ENCODE data around the gene LHX2. TPM values are rescaled to one million over a fixed set of nuclear protein-coding genes. Genes with fewer than 3 reads are reported as not detected.

LHX2 gene
- total RNA-seq, 1 donor from 2014 or later = 4.2 TPM

DNA sequence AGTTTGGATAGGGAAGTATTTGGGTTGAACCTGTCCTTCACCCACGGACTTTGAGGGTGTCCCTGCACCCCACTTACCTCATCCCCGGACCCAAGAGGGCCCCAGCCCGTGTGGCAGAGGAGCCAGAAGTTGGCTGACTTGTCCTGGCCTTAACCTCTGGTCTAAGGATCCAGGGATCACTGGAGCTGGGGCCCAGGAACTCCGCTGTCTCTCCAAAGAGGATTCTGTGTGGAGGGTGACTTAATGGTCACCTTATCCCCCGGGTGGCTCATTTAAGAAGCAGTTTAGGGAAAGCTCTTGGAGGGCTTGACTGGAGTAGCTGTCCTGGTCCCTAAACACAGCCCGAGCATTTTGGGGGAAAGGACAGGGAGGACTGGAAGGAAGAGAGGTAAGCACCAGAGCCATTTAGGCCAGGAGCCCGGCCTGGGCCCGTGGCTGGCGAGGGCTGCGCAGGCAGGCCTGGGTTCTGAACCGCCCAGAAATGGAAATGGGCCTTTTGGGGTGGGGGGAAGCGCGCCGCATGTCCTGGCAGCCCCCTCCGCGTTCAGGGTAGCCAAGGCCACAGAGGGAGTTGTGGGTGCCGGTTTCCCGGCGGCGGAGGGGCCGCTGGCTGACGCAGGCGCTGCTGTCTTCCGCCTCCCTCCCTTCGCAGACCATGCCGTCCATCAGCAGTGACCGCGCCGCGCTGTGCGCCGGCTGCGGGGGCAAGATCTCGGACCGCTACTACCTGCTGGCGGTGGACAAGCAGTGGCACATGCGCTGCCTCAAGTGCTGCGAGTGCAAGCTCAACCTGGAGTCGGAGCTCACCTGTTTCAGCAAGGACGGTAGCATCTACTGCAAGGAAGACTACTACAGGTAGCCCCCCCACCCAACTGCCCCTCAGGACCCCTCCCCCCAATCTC lies 2.0 kb downstream of the LHX2 start:
- no peak for DNase-seq

DNA sequence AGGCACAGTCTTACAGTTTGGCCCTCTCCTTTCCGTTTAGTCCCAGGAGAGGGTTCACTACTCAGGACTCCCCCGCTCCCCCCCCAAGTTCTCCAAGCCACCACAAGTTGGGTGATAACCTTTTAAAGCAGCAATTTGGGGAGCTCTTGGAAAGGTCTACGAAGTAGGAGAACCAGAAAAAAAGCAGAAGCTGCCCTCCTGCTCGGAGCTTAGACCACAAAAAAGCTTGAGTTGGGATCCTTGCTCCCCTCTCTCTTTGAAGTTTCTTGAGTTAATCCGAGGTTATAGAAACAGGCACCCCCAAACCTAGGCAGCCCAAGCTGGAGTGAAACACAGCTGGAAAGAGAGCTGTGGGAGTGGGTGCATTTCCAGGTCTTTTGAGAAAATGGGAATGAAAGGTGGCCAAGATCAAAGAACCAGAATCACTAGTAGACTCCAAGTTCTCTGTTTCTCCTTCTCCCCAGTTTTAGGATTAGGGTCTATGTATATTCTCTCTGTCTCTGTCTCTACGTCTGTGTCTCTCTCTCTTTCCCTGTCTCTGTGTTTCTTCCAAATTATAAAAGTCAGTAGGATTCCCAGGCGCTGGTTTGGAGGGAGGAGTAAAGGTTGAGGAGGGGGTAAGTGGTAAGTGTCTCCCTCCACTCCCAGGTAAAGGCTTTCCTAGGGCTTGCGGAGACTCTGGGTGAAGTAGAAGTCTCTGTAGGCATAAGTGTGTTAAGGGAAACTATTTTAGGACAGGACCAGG lies 2.8 kb downstream of the LHX2 start:
- no peak for DNase-seq

DNA sequence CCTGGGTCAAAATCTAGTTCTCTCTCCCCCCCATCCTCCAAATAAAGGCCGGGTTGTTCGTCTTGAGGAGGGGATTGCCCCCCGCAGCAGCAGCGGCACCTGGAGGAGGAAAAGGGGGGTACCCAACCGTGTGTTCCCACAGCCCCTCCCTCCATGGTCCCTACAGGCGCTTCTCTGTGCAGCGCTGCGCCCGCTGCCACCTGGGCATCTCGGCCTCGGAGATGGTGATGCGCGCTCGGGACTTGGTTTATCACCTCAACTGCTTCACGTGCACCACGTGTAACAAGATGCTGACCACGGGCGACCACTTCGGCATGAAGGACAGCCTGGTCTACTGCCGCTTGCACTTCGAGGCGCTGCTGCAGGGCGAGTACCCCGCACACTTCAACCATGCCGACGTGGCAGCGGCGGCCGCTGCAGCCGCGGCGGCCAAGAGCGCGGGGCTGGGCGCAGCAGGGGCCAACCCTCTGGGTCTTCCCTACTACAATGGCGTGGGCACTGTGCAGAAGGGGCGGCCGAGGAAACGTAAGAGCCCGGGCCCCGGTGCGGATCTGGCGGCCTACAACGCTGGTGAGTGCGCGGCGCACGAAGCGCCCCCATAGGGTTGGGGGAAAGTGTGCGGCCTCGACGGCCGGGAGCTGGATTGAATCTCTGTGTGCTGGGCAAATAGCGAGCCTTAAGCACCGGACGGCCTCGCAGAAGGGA lies 3.5 kb downstream of the LHX2 start:
- no peak for DNase-seq

DNA sequence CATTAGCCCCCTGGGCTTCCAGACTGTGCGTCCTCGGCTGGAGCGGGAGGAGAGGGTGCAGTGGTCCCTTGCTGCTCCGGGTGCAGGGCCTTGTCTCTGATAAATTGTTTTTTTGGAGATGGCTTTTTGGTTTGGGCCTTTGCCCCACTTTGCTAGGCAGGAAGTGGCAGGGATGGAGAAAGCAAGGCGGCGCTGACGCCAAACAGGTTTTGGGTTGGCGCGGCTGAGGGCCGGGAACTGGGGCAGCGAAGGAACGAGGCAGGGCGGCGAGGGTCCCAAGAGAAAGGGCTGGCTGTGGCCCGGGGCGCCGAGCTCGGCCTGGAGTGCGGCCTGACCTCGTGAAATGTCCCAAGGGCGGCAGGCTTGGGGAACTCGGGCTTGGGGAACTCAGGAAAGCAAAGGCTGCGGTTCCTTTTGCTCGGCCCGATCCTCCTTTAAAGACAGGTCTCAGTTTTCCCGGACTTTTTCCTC lies 4.1 kb downstream of the LHX2 start:
- DNase-seq = no peak

DNA sequence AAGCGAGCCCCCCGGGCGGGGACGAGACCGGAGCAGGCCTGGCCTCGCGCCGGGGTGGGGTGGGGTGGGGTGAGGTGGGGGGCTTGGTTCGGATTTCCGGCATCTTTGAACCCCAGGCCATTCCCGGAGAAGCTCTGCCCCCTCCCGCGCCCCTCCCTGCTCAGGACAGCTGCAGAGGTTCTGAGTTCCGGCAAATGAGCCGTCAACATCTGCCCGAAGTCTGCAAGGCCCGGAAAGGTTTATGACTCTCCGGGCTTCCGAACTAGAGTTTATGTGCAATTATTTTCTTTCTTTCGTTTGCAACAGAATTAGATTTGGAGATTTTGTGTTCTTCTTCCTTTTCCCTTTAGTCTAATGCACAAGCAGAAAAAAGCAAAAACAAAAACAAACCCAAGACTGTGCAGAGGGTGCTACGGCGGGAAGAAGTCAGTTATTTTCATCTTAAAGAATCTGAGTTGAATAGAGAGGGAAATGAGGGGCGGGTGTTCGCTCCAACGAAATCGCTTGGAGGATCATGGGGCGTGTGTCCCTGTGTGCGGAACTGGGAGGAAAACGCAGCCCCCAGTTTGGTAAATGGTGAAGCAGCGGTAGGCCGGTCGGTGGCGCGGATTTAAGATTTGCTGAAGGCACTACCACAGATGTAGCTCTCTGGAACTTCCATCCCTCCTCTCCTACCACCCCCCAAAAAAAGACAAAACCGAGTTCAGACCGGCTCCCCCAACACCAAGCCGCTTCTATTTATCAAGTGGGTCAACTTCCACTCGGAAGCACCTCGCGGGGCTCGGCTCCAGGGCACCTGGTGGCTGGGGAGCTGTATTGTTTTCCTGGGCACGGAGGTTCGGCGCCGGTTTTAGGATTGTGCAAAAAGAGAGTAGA lies 4.8 kb downstream of the LHX2 start:
- no peak for DNase-seq

DNA sequence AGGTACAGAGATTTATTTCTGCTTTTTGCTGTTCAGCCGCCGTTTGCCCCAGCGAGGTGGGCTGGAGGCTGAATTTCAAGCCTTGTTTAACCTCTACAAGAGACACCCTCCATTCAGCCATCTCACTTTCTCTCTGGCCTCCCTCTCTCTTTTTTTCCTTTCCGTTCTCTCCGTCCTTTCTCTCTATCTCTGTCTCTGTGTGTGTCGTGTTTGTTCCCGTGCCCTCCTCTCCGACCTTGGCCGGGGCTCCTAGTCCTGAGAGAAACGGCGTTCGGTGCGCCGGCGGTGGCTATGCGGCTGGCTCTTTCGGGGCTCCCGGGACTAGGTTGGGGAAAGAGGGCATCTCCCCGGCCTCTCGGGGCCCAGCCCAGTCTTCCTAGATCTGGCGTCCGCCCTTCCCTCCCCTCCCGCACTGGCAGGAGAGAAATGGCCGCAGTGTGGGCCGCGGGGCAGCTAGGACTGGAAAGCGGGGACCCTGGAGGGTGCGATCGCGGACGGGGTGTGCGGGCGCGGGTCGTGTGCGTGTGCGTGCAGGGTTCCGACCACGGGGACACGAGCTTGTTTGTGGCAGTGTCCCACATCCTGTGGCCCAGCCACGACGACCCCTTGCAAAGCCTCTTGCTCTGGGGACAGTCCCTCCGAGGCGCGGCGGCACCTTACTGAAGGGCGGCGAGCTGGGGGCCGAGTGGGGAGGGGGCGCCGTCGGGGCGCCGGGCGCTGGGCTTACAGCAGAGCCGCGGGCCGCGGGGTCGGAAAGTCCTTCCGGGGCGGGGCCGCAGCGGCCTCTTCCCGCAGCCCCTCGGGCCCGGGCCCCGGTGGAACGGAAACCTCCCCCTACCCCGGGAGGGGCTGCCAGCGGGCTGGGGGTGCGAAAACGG lies 5.7 kb downstream of the LHX2 start:
- DNase-seq = no peak

DNA sequence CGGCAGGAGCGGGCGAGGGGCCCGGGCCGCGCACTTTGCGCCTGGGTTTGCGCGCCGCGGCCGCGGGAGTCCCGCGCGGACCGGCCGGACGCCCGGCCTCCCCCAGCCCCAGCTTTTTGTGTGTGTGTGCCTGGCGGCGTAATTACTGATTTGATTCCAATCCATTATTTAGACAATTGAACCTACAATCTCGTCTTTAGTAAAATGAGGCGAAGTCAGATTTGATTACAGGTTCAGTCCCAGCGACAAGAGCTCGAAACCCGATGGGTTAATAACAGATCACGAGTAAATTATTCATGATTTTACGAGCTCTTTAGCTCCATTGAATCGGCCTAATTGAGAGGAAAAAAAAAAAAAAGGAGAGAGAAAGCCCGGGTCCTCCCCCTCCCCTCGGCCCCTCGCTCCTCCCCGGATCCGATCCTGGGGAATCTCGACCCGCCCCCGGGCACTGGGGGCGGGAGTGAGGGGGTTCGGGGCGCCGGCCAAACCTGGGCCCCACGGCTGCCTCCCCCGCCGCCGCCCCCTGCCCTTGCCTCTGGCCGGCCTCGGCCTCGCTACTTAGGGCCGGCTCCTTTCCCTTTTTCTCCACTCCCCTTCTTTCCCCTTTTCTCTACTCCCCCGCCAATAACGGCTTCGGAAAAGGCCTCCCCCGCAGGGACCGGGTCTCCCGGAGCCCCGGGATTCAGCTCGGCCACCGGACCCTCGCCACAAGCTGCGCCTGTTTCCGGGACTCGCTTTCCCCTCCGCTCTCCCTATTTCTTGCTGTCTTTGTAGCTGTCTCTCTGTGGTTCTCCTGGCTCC lies 6.6 kb downstream of the LHX2 start:
- no peak for DNase-seq

DNA sequence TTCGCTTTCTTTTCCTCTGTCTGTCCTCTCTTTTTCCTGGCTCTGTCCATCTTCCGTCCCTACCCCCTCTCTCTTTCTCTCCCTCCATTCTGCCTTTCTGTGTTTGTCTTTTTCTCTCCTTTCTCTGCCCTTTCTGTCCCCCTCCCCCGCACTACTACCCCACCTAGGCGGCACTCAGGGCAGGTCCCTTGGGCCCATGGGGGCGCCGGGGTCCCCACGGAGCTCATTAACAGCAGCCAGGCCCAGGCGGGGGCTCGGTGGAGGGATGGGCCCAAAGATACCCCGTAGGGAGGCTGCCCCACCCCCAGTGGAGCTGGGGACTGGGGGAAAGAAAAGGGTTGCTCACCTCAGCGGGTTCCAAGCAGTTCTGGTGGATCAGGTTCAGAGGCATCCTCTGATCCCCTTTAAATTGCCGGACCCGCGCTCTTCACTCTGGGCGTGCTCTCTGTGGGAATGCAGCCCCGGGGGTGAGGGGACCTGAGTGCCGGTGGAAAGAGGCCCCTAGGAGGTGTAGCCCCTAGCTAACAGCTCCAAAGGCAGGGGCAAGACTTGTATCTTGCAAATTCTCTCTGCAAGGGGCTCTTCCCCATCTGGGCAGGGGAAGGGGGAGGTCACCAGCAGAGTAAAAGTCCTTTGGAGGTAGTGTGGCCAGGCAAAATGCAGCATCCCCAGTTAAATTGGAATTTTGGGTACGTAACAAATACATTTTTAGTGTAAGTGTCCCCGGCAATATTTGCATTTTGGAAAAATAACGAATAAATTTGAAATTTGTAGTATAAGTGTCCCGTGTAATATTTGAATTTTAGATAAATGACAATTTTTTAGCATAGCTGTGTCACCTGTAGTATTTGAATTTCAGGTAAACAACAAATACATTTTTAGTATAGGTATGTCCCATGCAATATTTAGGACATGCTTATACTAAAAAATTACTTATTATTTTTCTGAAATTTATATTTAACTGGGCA lies 7.4 kb downstream of the LHX2 start:
- no peak for DNase-seq

DNA sequence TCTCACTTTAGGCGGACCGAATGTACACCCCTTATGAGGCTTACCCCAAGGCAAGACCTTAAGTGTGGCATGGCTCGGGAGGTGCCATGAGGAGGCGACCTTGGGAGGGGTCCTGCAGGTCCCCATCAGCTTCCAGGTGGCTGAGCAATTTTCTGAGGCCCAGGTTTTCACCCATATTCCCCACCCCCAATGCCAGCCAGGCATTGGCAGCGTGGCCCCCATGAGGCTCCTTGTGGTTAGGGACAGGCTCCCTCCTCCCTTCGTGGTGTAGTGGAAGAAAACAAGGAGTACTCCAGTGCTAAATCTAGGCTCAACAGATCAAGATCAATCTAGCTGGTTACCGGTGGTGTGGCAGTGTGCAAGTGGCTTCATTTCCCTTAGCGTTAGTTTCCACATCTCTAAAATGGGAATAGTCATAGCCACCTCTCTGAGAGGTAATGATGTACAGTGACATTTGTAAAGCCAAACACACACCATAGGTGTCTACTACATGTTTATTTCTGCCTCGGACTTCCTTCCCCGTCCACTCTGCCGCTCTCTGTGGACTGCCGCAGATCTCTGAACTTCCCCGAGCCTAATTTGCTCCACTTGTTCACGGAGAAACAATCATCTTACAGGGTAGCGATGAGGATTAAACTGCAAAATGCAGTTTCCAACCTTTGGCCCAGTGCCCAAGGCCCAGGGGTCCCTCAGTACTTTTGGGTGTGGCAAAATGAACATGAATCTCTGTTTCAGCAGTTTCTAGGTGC lies 8.4 kb downstream of the LHX2 start:
- DNase-seq = no peak

DNA sequence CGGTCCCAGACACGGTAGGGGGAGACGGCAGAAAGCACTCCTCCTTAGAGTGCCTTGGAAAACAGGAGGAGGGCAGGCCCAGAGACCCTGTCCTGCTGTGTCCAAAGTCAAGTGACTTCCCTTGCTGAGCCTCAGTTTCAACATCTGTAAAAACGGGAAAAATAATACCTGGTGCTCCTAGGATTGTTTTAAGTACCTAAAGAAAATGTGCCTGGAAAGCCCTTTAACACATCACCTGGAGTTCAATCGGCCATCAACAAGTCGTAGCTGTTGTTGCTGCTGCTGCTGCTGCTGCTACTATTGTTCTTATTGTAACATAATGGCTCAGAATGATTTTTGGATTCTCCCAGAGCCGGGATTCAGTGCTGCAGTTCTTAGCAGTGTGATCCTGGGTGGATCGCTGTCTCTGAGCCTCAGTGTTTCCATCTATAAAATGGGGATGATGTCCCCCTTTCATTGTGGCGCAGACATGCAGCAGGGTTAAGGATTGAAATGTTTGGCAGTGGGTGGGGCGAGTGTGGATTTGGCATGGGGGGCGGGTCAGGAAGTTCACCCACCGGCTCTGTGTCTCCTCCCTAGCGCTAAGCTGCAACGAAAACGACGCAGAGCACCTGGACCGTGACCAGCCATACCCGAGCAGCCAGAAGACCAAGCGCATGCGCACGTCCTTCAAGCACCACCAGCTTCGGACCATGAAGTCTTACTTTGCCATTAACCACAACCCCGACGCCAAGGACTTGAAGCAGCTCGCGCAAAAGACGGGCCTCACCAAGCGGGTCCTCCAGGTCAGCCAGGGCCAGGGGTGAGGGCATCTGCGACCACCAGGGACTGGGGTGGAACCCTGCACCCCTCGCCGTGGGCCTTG lies 9.2 kb downstream of the LHX2 start:
- DNase-seq = no peak

DNA sequence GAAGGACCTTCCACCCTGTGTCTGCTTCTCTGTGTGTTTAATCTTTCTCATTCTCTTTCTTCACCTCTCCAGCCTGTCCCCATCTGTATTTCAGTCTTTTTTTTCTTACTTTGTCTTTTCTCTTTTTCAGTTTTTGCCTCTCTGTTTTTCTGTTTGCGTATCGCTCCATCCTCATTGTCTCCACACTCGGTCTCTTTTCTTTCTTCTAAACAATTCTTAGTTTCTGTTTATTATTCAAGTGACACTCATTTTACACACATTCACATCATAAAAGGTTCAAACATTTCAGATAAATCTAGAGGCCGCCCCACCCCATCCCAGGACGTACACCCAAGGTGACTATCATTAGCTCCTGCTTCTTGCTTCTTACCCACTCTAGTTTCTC lies 9.8 kb downstream of the LHX2 start:
- no peak for DNase-seq

DNA sequence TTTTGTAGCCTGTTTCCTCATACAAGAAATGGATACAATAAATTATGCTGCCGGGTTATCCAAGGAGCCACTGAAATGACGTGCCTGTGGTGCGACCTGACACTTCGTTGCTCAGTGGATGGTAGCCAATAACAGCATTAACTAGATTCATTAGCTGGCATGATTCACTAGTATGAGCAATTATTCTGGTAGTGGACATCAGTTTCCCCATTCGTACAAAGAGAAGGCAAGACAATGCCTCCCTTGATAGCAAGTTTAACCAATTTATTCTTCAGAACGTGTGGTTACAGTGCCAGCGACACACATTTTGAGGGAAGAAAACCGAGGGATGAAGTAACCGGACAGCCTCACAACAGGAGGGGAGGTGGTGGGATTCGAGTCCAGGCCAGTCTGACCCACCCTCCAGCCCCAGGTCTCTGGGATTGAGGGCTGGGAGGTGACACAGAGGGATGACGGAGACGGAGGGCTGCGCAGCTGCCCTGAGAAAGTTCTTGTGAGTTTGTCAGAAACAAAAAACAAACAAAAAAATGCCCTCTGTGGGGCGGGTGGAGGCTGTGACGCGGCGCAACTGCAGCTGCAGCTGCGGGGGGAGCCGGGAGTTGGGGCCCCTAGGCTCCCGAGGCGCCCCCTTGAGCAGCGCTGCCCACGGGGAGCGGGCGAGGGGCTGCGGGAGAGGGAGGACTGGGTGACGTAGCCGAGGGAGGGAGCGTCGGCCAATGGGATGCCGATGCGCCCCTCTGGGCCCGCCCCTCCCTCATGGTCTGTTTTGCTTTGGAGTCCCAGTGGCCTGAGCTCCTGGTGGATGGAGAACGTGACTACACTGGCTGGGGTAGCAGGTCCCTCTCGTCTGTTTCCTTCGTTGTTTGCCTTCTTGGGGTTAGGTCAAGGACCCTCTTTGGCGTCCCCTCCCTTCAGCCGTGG lies 10.9 kb downstream of the LHX2 start:
- DNase-seq = no peak

DNA sequence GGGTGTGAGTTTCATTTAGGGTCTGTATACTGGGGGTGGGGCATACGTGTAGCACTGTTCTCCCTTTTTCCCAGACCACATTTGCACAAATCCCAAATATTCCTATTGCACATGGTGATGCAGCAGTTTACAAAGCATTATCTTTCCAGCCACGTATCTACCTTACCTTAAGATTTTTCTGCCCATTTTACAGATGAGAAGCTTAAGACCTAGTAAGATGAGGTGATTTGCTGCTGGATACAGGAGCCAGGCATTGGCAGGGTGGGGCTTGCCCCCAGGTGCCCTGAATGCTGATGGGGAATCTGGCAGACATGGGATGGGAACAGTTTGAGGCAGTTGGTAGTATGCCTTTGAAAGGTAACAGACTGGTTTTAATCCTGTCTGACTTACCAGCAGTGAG lies 12.5 kb downstream of the LHX2 start:
- no peak for DNase-seq

DNA sequence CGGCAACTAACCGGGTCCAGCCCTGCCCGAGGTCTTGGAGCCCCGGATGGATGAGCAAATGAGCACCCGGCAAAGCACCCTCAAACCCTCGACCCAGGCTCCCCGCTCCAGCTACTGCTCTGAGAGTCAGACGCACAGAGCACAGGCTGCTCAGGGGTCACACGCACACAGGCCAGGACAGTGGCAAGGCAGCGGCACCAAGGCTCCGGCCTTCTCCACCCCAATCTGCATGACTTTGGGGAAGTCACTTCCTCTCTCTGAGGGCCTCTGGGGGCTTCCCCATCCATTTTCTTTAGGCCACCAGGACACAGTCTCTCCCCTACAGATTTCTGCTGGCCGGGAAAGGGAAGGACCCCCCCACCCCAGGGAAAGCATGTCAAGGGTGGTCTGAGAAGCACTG lies 18.0 kb downstream of the LHX2 start:
- DNase-seq = no peak

DNA sequence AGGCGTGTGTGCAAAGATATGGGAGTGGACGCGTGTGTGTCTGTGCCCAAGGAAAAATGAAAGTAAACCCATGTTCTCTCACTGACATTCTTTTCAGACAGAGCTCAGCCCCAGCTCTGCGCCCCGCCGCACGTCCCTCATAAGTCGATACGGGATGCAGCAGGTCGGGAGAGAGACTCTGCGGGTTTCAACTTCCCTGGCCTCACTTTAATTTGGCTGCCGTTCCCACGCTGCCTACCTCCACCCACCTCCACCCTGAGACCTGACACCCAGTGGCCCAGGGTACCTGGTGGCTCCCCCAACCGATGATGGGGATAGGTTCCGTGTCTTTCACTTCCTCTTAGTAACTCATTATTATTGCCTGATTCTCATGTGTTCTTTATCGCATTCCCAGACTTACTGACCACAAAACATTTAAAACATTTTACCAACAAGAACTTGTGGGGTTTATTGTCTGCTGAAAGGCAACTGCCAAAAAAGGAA lies 19.4 kb downstream of the LHX2 start:
- no peak for DNase-seq

DNA sequence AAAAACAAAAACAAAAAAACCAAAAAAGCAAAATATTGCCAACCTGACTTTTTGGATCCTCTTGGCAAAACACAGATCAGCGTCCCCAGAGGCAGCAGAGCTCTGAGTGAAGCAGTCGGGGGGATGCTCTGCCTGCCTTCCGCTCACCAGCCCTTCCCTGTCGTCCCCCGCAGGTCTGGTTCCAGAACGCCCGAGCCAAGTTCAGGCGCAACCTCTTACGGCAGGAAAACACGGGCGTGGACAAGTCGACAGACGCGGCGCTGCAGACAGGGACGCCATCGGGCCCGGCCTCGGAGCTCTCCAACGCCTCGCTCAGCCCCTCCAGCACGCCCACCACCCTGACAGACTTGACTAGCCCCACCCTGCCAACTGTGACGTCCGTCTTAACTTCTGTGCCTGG lies 20.7 kb downstream of the LHX2 start:
- DNase-seq = no peak
